ENCODE data around the gene MTMR3. TPM values are rescaled to one million over a fixed set of nuclear protein-coding genes. Genes with fewer than 3 reads are reported as not detected.

The MTMR3 gene
- total RNA-seq, 4 donors from 2014 or later = 36.6 to 42.1 (median 37.1) TPM

DNA sequence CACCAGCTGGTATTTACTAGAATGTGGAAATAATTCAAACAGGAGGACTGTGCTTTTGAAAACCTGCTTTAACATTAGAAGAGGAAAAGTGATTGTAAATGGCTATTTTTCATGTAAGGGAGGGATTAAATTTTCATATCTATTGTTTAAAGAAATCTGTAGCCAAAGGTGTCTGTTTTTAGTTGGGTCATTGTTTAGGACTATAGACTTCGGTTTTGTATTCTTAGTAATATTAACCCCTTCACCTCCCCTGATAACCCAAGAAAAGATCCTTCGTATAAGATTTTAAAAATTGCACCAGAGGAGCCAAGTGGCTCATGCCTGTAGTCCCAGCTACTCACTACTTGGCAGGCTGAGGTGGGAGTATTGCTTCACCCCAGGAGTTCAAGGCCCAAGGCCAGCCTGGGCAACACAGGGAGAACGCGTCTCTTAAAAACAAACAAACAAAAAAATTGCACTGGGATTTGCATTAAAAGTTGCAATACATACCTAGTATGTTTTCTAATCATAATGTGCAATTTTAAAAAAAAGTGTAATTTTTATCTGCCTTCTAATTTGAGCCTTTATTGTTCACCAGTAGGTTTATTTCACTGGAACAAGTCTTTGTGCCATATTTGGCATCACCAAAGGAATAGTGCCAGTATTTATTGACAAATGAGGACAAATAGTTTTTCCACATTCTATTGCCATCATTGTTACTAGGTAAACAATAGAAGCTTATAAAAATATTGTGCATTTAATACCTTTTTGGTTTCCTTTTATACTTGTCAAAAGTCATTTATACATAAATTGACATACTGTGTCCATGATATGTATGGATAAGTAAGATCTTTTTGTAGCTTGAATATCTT, 34.3 kb downstream of the MTMR3 start:
- Histone ChIP-seq H3K4me3 (no peak overlapping the region), H3K4me1 (peaks cover 80 to 81% of the 10 kb centered on the region in 2 donors), H3K27me3 (no peaks in the 10 kb centered on the region), H3K9me3 (no peaks in the 10 kb centered on the region), H3K27ac (peak overlapping the region; percentile 63 to 87 (median 76)), H3K36me3 (no peaks in the 10 kb centered on the region)
- DNase-seq (peak; percentile 56 to 79), ATAC-seq (peak; percentile 80 to 86)
- TF ChIP-seq POLR2A (IDR thresholded peaks at IDR 0.05) = no peak
- TF ChIP-seq, protein P1, sequence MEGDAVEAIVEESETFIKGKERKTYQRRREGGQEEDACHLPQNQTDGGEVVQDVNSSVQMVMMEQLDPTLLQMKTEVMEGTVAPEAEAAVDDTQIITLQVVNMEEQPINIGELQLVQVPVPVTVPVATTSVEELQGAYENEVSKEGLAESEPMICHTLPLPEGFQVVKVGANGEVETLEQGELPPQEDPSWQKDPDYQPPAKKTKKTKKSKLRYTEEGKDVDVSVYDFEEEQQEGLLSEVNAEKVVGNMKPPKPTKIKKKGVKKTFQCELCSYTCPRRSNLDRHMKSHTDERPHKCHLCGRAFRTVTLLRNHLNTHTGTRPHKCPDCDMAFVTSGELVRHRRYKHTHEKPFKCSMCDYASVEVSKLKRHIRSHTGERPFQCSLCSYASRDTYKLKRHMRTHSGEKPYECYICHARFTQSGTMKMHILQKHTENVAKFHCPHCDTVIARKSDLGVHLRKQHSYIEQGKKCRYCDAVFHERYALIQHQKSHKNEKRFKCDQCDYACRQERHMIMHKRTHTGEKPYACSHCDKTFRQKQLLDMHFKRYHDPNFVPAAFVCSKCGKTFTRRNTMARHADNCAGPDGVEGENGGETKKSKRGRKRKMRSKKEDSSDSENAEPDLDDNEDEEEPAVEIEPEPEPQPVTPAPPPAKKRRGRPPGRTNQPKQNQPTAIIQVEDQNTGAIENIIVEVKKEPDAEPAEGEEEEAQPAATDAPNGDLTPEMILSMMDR (IDR thresholded peaks at IDR 0.05 in 4 of 5, conservative IDR thresholded peaks at IDR 0.05 in 1 of 5) = peak in 1 of 5 experiments; percentile 17
- in situ Hi-C loops (cut with MboI; ENCODE audit: low sequenced_read_pairs in 4 of 4) (no loop called here), intact Hi-C loops (cut with DNase I; ENCODE audit: low total_unique reads) (no loop called here)

- Histone ChIP-seq H3K4me3 (no peak overlapping the region), H3K36me3 (no peaks in the 10 kb centered on the region), H3K27me3 (no peaks in the 10 kb centered on the region), H3K4me1 (peaks cover 20 to 23% of the 10 kb centered on the region in 2 donors), H3K9me3 (no peaks in the 10 kb centered on the region), H3K27ac (no peak overlapping the region)
- TF ChIP-seq, protein P1 (IDR thresholded peaks at IDR 0.05 in 4 of 5, conservative IDR thresholded peaks at IDR 0.05 in 1 of 5) = no peak
- no peak for TF ChIP-seq POLR2A (IDR thresholded peaks at IDR 0.05)
- in situ Hi-C loops (cut with MboI; ENCODE audit: low sequenced_read_pairs in 4 of 4) (no loop called here), intact Hi-C loops (cut with DNase I; ENCODE audit: low total_unique reads) (no loop called here)
- ATAC-seq (no peak), DNase-seq (no peak)
Measured at GRCh38 chr22:29925402-29925801, 42.4 kb downstream of the MTMR3 start.

GRCh38 chr22:29926057-29926456, 43.1 kb downstream of the MTMR3 start:
- intact Hi-C loops (cut with DNase I; ENCODE audit: low total_unique reads) = no loop called here
- DNase-seq (no peak), ATAC-seq (no peak)
- Histone ChIP-seq H3K4me3 (no peak overlapping the region), H3K9me3 (no peaks in the 10 kb centered on the region), H3K36me3 (no peaks in the 10 kb centered on the region), H3K4me1 (peaks cover 23% of the 10 kb centered on the region in 2 donors), H3K27me3 (no peaks in the 10 kb centered on the region), H3K27ac (no peak overlapping the region)
- in situ Hi-C loops (cut with MboI; ENCODE audit: low sequenced_read_pairs in 4 of 4) = no loop called here
- no peak for TF ChIP-seq POLR2A (IDR thresholded peaks at IDR 0.05)
- TF ChIP-seq, protein P1 (IDR thresholded peaks at IDR 0.05 in 4 of 5, conservative IDR thresholded peaks at IDR 0.05 in 1 of 5) = no peak

DNA sequence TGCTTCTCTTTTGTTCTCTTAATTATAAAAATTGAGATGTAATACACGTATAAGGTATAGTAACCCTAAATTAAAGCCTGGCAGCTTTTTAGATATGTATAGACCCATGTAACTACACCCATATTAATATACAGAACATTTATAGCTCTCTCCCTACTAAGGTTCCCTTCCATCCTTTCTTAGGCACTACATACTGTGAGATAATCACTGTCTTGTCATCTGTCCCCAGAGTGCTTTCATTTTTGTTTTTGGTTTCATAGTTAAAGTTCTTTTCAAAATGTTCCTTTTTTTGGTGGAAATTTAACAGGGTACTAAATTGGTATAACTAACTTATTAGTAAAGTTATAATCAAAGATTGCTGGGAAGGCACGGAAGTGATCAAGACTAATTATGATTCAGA, 49.2 kb downstream of the MTMR3 start:
- in situ Hi-C loops (cut with MboI; ENCODE audit: low sequenced_read_pairs in 4 of 4) = no loop called here
- DNase-seq = no peak
- Histone ChIP-seq H3K9me3 (no peaks in the 10 kb centered on the region), H3K4me3 (no peak overlapping the region), H3K27ac (no peak overlapping the region), H3K4me1 (peaks cover 53 to 55% of the 10 kb centered on the region in 2 donors), H3K36me3 (no peaks in the 10 kb centered on the region), H3K27me3 (no peaks in the 10 kb centered on the region)
- TF ChIP-seq POLR2A (IDR thresholded peaks at IDR 0.05) = no peak
- TF ChIP-seq, protein P1 (IDR thresholded peaks at IDR 0.05 in 4 of 5, conservative IDR thresholded peaks at IDR 0.05 in 1 of 5) = no peak
- intact Hi-C loops (cut with DNase I; ENCODE audit: low total_unique reads) = no loop called here
- no peak for ATAC-seq

Measured in gastrocnemius medialis (tissue), 4 donors.